ENCODE measurements around the gene SLC25A24.

DNA sequence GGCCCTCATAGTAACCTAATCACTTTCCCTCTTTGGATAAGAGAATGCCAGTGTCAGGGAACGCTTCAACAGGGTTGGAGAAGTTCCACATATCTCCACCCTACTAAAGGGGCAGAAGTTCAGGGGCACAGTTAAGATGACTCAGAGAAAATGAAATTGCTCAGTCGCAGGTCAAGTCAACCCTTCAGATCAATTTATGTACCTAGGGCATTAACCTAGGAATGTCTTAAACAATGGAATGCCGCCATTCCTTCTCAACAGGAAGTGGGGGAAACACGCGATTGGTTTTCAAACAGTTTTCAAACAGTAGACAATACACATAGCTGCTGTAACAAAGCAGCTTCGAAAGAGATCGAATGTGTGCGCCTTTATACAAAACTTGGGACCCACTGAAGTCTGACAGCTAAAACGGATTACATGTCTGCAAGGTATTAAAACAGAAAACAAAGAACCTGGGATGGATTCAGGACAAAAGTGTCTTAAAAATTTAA is 897 bp downstream of the SLC25A24 start:
- TF ChIP-seq CTCF (IDR thresholded peaks at IDR 0.05) (no peak), POLR2A (IDR thresholded peaks at IDR 0.05) (no peak), EP300 (IDR thresholded peaks at IDR 0.05) (no peak)

Data from ovary (tissue), 3 donors.